Hematopoietic multipotent progenitor cell treated with erythropoietin and hydrocortisone succinate and interleukin-3 and kit ligand, for 17 days (in vitro differentiated cells): Measurements from ENCODE around the gene PRSS38.

ENCODE experiments used
- DNase-seq: peaks from one replicate; pipeline ENCODE4 v3.0.0-alpha.2; 2015; ENCODE audit warnings: low spot score

PRSS38 gene

DNA sequence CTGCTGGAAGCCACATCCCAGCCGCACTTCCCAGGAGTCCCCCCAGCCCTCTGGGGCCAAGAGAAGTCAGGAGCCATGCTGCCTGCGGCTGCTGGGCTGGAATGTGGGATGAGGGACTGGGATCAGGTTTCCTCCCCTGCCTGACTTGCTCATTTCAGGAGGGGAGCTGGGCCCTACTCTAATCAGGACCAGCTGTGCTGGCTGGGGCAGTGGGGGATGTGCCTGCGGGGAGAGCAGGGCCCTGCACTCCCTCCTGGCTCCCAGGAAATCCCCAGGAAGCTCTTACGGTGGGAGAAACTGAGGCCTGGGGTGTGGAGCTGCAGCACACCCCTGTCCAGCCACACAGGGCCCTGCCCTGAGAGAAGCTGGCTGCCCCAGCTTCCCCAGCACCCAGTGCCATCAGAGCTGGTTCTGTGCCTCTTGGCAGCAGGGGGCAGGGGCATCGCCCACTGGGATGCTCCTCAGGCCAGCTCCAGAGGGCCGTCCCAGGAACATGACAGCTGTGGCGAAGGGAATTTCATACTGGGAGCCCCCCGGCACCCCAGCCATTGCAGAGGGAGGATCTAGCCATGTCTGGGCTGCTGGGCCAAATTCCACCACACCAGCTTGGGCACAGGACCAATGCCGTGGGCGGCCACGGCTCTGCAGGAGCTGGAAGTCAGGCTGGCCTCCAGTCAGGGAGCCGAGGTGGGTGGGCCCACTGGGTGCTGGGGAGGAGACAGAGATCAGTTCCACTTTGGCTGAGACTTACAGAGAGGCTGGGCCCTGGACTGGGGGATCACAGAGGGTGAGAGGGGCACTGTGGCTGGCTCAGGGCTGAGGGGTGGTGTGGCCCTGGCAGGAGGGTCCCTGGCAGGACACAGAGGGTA lies 21.3 kb upstream of the PRSS38 start:
- no peak for DNase-seq

DNA sequence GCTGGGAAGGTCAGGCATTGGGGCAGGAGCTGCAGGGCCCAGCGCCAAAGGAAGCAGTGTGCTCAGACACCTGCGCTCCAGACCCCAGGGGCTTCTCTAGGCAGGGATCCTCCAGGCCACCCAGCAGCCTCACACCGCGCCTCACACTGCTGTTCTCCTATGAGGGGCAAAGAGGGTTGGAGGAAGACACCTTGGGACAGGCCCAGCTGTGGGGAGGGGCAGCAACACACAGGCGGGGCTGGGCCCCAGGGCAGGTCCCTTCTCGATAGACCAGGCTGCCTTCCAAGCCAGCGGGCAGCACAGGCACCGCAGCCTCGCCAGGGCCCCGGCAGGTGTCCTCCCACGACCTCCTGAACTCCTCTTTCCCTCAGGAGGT lies 20.7 kb upstream of the PRSS38 start:
- no peak for DNase-seq

DNA sequence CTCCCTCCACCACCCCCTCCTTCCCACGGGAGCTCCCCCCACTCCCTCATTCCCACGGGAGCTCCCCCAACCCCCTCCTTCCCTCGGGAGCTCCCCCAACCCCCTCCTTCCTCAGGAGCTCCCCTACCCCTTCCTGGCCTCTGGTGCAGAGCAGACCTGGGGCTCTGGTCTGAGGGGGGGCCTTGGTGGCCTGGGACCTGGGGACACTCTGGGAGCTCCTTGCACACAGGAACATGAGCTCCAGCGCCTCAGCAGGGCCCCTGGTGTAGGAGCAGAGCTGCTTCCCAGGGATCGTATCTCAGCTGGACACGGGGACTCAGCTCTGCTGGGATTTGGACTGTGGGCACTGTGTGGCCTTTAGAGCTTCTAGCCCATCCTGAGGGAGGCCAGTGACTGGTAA lies 19.7 kb upstream of the PRSS38 start:
- no peak for DNase-seq

DNA sequence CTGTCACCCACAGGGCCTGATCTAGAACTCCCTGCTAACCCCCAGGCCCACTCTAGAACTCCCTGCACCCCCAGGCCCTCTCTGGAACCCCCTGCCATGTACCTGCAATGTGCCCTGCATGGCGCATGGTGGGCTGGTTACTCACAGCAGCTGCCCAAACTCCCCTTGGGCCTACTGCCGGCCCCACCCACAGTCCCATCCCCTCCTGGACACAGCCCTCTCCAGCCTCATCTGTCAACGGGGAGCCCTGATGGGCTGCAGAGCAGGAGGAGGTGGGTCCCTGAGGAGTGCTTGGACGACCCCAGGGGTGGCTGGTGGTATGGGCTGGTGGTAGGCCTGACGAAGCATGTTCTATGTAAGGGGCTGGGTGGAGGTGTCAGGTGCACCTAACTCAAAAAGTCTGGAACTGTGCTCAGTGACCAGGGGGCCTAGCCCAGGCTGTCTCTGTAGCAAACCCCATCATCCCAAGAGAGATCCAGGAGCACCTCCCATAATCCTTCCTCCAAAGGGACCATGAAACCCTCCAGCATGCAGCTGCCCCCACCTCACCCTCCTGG lies 19.0 kb upstream of the PRSS38 start:
- DNase-seq = no peak

DNA sequence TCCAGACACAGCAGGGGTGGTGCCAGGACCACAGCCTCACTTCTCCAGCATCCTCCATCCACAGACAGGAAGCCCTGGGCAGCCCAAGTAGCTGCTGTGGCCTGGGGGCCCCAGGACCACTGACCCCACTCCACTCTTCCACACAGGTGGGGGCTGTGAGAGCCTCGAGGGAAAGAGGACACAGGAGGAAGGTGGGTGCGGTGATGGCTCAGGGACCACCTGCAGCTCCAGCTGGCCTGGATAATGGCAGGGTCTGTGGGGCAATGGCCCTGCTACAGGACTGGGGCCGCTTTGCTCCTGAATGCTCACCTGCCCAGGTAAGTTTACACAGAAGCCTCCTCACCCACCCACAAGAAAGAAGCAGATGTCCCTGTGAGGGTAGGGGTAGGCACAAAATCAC lies 18.3 kb upstream of the PRSS38 start:
- no peak for DNase-seq

DNA sequence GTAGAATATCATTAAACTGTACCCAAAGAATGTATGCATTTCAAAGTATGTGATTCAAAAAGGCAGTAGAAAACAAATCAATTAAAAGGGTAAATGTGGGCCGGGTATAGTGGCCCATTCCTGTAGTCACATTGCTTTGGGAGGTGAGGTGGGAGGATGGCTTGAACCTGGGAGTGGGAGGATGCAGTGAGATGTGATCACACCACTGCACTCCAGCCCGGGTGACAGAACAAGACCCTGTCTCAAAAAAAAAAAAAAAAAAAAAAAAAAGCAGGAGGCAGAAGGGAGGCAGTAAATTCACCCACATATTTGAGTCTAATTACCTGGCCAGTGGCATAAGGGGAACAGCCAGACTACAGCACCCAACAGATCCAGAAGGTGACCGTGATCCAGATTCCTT lies 17.9 kb upstream of the PRSS38 start:
- no peak for DNase-seq

DNA sequence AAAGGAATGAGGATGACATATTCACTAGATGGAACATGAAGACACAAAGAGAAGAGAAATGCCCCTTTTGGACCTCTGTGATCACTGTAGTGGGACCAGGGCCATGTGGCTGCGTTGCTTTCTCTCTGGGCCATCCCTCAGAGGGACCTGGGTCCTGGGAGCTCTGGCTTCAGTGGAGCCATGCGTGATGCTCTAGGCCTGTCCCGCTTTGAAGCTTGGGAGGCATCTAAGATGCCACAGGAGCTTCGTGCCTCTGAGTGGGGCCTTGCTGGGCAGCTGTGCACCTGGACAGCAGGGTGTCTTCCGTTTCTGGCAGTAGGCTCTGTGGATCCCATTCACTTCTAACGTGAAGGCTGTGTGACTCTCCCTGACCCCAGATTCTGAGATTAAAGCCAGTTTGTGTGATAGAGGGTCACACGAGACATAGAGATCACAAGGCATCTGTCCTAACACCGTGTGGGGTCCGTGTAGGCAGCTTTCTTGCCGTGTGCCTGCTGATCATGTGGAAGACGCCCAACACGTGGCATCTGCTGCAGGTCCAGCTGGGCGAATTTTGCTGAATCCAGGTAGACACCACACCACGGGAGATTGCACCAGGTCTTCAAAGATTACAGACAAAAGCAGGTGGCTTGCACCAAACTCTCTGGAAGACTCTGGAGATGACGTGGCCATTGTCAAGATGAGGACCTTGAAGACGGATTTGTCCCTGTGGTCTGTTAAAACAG lies 17.2 kb upstream of the PRSS38 start:
- DNase-seq = no peak

DNA sequence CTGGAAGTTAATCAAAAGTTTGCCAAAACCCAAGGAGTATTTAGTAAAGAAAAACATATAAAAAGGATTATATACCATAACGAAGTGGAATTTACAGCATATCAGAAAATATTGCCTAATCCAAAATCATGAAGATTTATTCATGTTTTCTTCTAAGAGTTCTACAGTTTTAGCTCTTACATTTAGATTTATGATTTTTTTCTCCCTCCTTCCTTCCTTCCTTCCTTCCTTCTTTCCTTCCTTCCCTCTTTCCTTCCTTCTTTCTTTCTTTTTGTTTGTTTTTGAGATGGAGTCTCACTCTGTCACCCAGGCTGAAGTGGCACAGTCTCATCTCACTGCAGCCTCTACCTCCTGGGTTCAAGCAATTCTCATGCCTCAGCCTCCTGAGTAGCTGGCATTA lies 15.7 kb upstream of the PRSS38 start:
- no peak for DNase-seq

DNA sequence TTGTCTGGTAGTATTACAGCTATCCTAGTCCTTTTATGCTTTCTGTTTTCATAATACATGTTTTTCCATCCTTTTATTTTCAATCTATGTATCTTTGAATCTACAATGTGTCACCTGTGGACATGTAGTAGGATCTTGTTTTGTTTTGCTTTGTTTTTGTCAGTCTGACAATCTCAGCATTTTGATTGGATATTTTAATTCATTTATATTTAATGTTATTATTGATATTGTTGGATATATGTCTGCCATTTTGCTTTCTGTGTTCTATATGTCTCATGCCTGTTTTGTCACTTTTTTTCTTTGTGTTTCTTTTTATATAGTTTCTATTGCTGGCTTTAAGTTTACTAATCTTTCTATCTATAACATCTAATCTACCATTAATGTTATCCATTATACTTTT lies 11.5 kb upstream of the PRSS38 start:
- no peak for DNase-seq

DNA sequence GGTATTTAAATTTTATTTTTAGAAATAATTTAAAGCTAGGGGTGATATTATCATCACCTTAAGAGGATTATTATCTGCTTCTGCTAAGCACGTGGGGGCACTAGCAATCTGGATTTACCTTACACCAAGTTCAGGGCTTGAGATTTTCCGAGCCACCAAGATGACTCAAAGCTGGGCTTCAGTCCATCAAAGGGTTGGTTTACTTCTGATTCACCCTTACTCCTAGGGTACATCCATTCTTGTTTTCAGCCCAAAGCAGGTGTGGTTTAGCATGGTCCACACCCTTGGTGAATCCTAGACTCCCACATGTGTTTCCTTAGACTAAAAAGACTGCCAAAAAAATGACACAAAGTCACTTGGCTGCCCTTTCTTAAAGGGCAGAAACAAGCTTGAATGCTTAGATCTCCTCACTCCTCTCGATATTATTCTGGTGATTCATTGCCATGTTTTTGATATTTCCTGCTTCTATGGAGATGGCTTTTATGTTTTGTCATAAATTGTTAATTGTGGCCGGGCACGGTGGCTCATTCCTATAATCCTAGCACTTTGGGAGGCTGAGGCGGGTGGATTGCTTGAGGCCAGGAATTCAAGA lies 9.8 kb upstream of the PRSS38 start:
- DNase-seq = no peak

DNA sequence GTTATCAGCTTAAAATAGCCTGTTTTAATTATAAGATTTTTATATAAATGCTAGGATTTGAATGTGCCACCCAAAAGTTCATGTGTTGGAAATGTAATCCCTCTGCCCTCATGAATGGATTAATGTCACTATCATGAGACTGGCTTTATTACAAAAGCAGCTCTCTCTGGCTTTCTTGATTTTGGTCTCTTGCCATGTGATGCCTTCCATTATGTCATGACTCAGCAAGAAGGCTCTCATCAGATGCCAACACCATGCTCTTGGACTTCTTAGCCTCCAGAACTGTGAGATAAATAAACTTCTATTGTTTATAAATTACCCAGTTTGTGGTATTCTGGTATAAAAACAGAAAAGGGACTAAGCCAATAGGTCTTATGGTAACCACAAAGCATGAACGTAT lies 6.9 kb upstream of the PRSS38 start:
- DNase-seq = no peak

DNA sequence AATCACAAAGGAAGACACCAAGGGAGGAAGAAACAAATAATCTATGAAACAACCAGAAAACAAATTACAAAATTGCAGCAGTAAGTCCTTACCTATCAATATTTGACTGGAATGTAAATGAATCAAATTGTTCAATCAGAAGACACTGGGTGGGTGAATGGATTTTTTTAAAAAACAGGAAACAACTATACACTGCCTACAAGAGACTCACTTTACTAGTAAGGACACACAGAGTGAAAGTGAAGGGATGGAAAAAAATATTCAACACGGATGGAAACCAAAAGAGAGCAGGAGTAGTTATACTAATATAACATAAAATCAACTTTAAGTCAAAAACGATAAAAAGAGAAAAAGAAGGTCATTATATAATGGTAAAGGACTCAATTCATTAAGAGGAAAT lies 6.4 kb upstream of the PRSS38 start:
- no peak for DNase-seq

DNA sequence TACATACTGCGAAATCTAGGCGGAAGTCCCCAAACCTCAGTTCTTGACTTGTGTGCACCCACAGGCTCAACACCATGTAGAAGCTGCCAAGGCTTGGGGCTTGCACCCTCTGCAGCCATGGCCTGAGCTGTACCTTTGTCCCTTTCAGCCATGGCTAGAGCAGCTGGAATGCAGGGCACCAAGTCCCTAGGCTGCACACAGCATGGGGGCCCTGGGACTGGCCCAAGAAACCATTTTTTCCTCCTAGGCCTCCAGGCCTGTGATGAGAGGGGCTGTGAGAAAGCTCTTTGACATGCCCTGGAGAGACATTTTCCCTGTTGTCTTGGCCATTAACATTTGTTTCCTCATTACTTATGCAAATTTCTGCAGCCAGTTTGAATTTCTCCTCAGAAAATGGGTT lies 1.5 kb upstream of the PRSS38 start:
- DNase-seq = no peak

DNA sequence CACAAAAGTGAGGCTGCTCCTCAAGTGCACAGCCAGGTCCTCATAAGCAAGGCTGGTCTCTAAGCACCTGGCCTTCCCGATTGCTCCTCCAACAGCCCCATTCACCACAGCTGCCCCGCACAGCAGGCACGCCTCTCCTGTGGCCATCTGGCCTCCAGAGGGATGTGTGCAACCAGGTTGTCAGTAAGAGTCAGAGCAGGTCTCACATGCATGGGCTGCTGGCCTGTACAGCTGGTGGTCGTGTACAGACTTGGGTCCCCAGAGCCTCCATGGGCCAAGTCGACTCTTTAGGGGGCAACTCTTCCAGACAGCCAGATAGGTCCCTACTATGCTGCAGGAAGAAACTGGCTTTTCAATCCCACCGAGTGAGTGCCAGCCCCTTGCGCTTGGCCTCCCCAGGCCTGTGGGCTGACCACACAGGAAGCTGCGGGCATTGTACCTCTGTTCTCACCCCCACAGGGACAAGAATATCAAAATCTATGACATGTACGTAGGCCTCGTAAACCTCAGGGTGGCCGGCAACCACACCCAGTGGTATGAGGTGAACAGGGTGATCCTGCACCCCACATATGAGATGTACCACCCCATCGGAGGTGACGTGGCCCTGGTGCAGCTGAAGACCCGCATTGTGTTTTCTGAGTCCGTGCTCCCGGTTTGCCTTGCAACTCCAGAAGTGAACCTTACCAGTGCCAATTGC lies 1.4 kb downstream of the PRSS38 start:
- no peak for DNase-seq

DNA sequence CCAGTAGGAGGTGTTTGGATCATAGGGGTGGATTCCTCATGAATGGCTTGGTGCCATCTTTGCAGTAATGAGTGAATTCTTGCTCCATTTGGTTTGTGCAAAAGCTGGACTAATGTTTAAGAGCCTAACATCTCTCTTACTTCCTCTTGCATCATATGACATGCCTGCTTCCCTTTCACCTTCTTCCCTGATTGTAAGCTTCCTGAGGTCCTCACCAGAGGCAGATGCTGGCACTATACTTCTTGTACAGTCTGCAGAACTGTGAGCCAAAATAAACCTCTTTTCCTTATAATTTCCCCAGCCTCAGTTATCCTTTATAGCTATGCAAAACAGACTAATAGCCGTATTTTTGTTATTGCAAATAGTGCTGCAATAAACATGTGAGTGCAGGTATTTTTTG lies 8.1 kb downstream of the PRSS38 start:
- DNase-seq = no peak

DNA sequence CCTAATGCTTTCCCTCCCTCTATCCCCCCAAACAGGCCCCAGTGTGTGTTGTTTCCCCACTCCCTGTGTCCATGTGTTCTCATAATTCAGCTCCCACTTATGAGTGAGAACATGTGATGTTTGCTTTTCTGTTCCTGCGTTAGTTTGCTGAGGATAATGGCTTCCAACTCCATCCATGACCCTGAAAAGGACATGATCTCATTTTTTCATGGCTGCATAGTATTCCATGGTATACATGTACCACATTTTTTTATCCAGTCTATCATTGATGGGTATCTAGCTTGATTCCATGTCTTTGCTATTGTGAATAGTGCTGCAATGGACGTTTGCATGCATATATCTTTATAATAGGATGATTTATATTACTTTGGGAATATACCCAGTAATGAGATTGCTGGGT lies 8.7 kb downstream of the PRSS38 start:
- no peak for DNase-seq

DNA sequence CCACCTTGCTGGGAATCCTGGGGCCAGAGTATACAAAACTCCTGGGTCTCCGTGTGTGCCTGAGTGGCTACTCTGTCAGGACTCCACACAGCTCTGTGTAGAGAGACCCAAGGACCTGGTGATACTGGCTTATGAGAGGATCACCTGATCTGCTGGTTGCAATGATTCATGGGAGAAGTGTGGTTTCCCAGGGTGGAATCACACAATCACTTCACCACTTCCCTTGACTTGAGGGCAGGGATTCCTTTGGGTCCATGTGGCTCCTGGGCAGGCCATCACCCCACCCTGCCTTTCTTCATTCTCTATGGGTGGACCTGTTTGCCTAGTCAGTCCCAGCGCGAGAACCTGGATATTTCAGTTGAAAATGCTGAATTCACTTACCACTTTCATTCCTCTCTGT lies 13.3 kb downstream of the PRSS38 start:
- DNase-seq = no peak

DNA sequence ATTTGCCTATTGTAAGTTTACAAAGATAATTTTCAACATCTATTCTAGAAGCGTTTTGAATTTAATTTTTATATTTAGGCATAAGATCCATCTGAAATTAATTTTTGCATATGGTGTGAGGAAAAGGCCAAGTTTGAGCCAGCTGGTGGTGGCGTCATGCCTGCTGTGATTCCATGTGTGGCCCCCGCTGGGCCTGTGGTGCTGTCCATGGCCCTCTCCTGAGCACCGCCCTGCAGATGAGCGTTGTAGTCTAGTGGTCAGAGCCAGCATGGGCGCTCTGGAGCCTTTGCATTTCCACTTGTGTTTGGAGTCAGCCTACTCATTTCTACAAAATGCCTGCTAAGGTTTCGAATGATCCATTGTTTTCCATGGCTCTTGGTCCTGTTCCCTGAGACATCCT lies 22.7 kb downstream of the PRSS38 start:
- no peak for DNase-seq

DNA sequence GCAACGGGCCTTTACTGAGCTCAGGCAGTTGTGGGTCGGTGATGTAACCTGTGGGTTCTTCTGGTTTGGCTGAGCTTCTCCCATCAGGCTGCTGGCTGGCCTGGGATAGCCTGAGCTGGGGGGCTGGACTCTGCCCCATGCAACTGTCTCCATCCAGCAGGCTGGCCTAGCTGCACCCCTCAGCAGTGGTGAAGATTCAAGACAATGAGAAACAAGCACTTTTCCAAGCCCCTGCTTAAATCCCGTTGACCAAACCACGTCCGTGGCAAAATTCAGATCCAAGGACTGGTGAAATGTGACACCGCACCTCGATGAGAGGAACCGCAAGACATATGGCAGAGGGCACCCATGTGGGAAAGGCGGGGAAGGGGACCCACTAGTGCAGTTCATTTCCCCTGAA lies 25.6 kb downstream of the PRSS38 start:
- no peak for DNase-seq

DNA sequence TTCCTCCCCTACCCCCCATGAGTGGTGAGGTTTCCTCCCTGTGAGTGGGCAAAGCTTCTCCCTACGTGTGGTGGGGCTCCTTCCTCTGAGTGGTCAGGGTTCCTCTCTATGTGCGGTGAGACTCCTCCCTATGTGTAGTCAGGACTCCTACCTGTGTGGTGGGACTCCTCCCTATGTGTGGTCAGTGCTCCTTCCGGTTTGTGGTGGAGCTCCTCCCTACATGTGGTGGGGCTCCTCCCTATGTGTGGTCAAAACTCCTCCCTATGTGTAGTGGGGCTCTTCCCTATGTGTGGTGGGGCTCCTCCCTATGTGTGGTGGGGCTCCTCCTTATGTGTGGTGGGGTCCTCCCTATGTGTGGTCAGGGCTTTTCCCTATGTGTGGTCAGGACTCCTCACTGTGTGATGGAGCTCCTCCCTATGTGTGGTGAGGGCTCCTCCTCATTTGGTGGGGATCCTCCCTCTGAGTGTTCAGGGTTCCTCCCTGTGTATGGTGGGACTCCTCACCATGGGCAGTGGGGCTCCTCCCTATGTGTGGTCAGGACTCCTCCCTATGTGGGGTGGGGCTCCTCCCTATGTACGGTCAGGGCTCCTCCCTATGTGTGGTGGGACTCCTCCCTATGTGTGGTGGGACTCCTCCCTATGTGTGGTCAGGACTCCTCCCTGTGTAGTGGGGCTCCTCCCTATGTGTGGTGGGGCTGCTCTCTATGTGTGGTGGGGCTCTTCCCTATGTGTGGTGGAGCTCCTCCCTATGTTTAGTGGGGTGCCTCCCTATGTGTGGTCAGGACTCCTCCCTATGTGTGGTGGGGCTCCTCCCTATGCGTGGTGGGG lies 29.1 kb downstream of the PRSS38 start:
- no peak for DNase-seq

DNA sequence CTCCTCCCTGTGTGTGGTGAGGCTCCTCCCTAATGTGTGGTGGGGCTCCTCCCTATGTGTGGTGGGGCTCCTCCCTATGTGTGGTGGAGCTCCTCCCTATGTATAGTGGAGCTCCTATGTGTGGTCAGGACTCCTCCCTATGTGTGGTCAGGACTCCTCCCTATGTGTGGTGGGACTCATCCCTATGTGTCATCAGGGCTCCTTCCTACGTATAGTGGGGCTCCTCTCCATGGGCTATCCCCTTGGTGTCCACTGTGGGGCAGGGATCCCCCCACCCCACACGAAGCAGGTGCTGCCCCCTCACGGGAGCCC lies 29.6 kb downstream of the PRSS38 start:
- no peak for DNase-seq

DNA sequence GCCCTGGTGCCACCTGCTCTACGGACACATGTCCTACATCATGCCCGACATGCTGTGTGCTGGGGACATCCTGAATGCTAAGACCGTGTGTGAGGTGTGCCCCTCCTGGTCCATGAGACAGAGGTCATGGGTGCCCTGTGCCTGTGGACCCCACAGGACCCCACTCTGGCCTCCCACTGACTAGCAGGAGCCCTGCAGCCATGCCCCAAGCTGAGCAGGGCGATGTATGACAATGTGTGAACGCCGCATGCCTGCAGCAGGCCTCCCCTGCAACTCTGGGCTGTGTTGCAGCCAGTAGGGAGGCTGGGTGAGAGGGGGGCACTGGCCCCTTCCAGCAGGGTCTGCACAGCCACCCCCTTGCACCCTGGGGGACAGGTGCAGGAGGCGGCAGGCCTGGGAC lies 30.0 kb downstream of the PRSS38 start:
- DNase-seq = no peak
